K562 (cell line): Measurements from ENCODE around the gene TFAP2A. TPM values are rescaled to one million over a fixed set of nuclear protein-coding genes. Genes with fewer than 3 reads are reported as not detected.
A peak's percentile ranks its signal among the peaks of the same experiment; 100 is the strongest.

ENCODE experiments used
- CREM ChIP-seq: IDR thresholded peaks from 2 replicates; pipeline ENCODE4 v1.6.1; 2014; ENCODE audit warnings: antibody characterized with exemption, low read depth
- EGR1 ChIP-seq: fragments of 450-650 bp; conservative IDR thresholded peaks from 2 replicates; pipeline ENCODE4 v1.6.1; 2017; ENCODE audit warnings: mild to moderate bottlenecking
- FUS ChIP-seq: fragments of 200-400 bp; formaldehyde crosslinking; optimal IDR thresholded peaks from 2 replicates; pipeline ENCODE3; 2017; ENCODE audit warnings: low read depth, low read length
- HCFC1 ChIP-seq: IDR thresholded peaks from 2 replicates; pipeline ENCODE4 v1.6.1; 2012; ENCODE audit warnings: low read depth, low read length, improper control_type of control experiment
- HNRNPK ChIP-seq: fragments of 200-400 bp; formaldehyde crosslinking; IDR thresholded peaks from one replicate; pipeline ENCODE4 v1.6.1; 2018; ENCODE audit warnings: mild to moderate bottlenecking, low read depth, low read length; ENCODE audit not compliant: poor library complexity, severe bottlenecking
- IRF1 ChIP-seq: sonication (generic); formaldehyde crosslinking; IDR thresholded peaks from 2 replicates; pipeline ENCODE4 v1.8.0; 2022; ENCODE audit warnings: missing genetic modification reagents, mild to moderate bottlenecking, borderline replicate concordance
- MAZ ChIP-seq, 2 experiments: fragments of 450-650 bp in 1 of 2; sonication (generic) in 1 of 2; formaldehyde crosslinking; IDR thresholded peaks in 1 of 2; conservative IDR thresholded peaks in 1 of 2; 2 replicates each; pipeline versions ENCODE4 v1.4.0 to v1.5.0; 2020; ENCODE audit warnings: mild to moderate bottlenecking in 1 of 2, missing genetic modification reagents in 1 of 2
- PATZ1 ChIP-seq: fragments of 250-450 bp; sonication (Bioruptor Pico); IDR thresholded peaks from 2 replicates; pipeline ENCODE4 v1.5.0; 2020; ENCODE audit warnings: mild to moderate bottlenecking, borderline replicate concordance
- POU5F1 ChIP-seq: fragments of 150-350 bp; IDR thresholded peaks from 2 replicates; pipeline ENCODE4 v1.6.1; 2014; ENCODE audit warnings: borderline replicate concordance, low read length, low read depth, mild to moderate bottlenecking; ENCODE audit not compliant: partially characterized antibody
- PPARD ChIP-seq: fragments of 250-450 bp; sonication (Bioruptor Pico); IDR thresholded peaks from 2 replicates; pipeline ENCODE4 v1.8.0; 2022; ENCODE audit warnings: inconsistent platforms, mild to moderate bottlenecking, moderate library complexity
- PREB ChIP-seq: sonication (generic); formaldehyde crosslinking; IDR thresholded peaks from 2 replicates; pipeline ENCODE4 v1.8.1; 2023; ENCODE audit warnings: mild to moderate bottlenecking, missing genetic modification reagents
- SETDB1 ChIP-seq: IDR thresholded peaks from one replicate; pipeline ENCODE4 v1.6.1; 2012; ENCODE audit warnings: low read length, control low read depth, inconsistent platforms
- ZBED1 ChIP-seq: IDR thresholded peaks from 2 replicates; pipeline ENCODE4 v1.6.1; 2014
- ZHX1 ChIP-seq: fragments of 150-350 bp; conservative IDR thresholded peaks from 2 replicates; pipeline ENCODE4 v1.6.1; 2014; ENCODE audit warnings: low read length
- polyA plus RNA-seq, 8 experiments: library from polyadenylated mRNA; depleted of rRNA in 4 of 8; stranded (reverse) in 5 of 8; unstranded in 3 of 8; fragments of >200 nt; fragmentation: Nextera tagmentation in 2 of 8; fragmentation: Illumina TruSeq in 1 of 8; extraction: Ambion mirVana in 2 of 8; extraction: Trizol in 1 of 8; gene quantifications; 2 replicates each; pipeline versions ENCODE4 v1.2.1 to v1.2.3, GENCODE V29; 2011 to 2014; ENCODE audit warnings: inconsistent platforms in 1 of 8, missing spikeins in 1 of 8
- total RNA-seq, 7 experiments: library from RNA; depleted of rRNA in 6 of 7; stranded (reverse); fragments of >200 nt in 6 of 7; fragmentation: Illumina TruSeq in 2 of 7; extraction: Trizol in 2 of 7; gene quantifications; 2 replicates each; pipeline versions ENCODE4 v1.2.1 to v1.2.3, GENCODE V29; 2011 to 2021; ENCODE audit warnings: low replicate concordance in 1 of 7
- TF ChIP-seq, protein P1 (sequence below): fragments of 450-650 bp; IDR thresholded peaks from 2 replicates; pipeline ENCODE4 v1.6.1; 2017; ENCODE audit warnings: mild to moderate bottlenecking, moderate library complexity
- TF ChIP-seq, protein P2 (sequence below), 2 experiments: IDR thresholded peaks; 2 replicates each; pipeline ENCODE4 v1.6.1; 2012; ENCODE audit warnings: improper control_type of control experiment in 2 of 2, low read depth in 2 of 2, low read length in 2 of 2, borderline replicate concordance in 1 of 2

TFAP2A gene
- total and polyA plus RNA-seq, 9 of the 15 experiments (the other 6 are each of a cell fraction or from before 2014, with no cell fraction given), result 0.14 to 0.53 (median 0.19) TPM; not detected in 1

GRCh38 chr6:10404107-10404798 is 10.6 kb downstream of the TFAP2A start (continued):
- TF ChIP-seq, protein P1, sequence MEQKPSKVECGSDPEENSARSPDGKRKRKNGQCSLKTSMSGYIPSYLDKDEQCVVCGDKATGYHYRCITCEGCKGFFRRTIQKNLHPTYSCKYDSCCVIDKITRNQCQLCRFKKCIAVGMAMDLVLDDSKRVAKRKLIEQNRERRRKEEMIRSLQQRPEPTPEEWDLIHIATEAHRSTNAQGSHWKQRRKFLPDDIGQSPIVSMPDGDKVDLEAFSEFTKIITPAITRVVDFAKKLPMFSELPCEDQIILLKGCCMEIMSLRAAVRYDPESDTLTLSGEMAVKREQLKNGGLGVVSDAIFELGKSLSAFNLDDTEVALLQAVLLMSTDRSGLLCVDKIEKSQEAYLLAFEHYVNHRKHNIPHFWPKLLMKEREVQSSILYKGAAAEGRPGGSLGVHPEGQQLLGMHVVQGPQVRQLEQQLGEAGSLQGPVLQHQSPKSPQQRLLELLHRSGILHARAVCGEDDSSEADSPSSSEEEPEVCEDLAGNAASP, result no peak
- TF ChIP-seq SETDB1 (no peak), PREB (CRISPR knock-in tag) (no peak), IRF1 (CRISPR knock-in tag) (no peak), PATZ1 (CRISPR knock-in tag) (no peak), HNRNPK (no peak), FUS (no peak), EGR1 (peak; percentile 91), ZHX1 (no peak), PPARD (CRISPR knock-in tag) (no peak), MAZ (CRISPR knock-in tag; conservative IDR thresholded peaks at IDR 0.05 in 1 of 2, IDR thresholded peaks at IDR 0.05 in 1 of 2) (peak; percentile 75 to 96; a peak in 3 of 4 replicates), ZBED1 (no peak), CREM (peak; percentile 87), POU5F1 (peak; percentile 1), HCFC1 (peak; percentile 73)
- TF ChIP-seq, protein P2, sequence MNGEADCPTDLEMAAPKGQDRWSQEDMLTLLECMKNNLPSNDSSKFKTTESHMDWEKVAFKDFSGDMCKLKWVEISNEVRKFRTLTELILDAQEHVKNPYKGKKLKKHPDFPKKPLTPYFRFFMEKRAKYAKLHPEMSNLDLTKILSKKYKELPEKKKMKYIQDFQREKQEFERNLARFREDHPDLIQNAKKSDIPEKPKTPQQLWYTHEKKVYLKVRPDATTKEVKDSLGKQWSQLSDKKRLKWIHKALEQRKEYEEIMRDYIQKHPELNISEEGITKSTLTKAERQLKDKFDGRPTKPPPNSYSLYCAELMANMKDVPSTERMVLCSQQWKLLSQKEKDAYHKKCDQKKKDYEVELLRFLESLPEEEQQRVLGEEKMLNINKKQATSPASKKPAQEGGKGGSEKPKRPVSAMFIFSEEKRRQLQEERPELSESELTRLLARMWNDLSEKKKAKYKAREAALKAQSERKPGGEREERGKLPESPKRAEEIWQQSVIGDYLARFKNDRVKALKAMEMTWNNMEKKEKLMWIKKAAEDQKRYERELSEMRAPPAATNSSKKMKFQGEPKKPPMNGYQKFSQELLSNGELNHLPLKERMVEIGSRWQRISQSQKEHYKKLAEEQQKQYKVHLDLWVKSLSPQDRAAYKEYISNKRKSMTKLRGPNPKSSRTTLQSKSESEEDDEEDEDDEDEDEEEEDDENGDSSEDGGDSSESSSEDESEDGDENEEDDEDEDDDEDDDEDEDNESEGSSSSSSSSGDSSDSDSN (IDR thresholded peaks at IDR 0.05; ENCODE audit: borderline replicate concordance in 1 of 2, low read depth in 2 of 2, low read length in 2 of 2), result peak in 1 of 2 experiments; percentile 25; a peak in 1 of 4 replicates
